Endothelial cell of umbilical vein (primary cell): Measurements from ENCODE around the gene GGACT. TPM values are rescaled to one million over a fixed set of nuclear protein-coding genes. Genes with fewer than 3 reads are reported as not detected.

ENCODE experiments used
- BruUV-seq: library from RNA; stranded (reverse); fragments of 400-500 nt; replicated peaks from 2 replicates; lab custom pipeline; 2021; lab: Mats Ljungman, UMichigan
- CTCF ChIA-PET: fragments of 300-600, 350-600 bp; sonication (Branson Sonifier 250); formaldehyde crosslinking; loops from one replicate; lab custom pipeline; 2021; ENCODE audit warnings: antibody characterized with exemption, inconsistent platforms; lab: Charles Lee
- POLR2A ChIA-PET: fragments of 300-600, 350-600 bp; sonication (Branson Sonifier 250); formaldehyde crosslinking; loops from one replicate; lab custom pipeline; 2021; ENCODE audit warnings: antibody characterized with exemption, inconsistent platforms; lab: Charles Lee
- DNase-seq: peaks from one replicate; pipeline ENCODE4 v3.0.0-alpha.2; 2011; ENCODE audit warnings: low read depth, low spot score
- FAIRE-seq: peaks from 2 replicates; lab custom pipeline; 2011; peaks lifted over from hg19 to GRCh38; lab: Jason Lieb, UNC
- H2AFZ ChIP-seq: 2 replicates; pipeline ENCODE4 v1.6.0; 2012; ENCODE audit warnings: low read depth, low read length, control low read depth, inconsistent platforms
- H3K27ac ChIP-seq: 2 replicates; pipeline ENCODE4 v1.5.1; 2011; ENCODE audit warnings: low read depth, mild to moderate bottlenecking, control low read depth, low read length, moderate library complexity; ENCODE audit not compliant: insufficient read depth
- H3K27me3 ChIP-seq, 2 experiments: 2 replicates each; pipeline versions ENCODE4 v1.6.0 to v1.6.1; 2011; ENCODE audit warnings: low read length in 2 of 2, mixed read lengths in 1 of 2; ENCODE audit not compliant: control insufficient read depth in 2 of 2, insufficient read depth in 2 of 2
- H3K36me3 ChIP-seq, 2 experiments: 2 replicates in 1 of 2; 3 replicates in 1 of 2; pipeline ENCODE4 v1.5.1; 2011; ENCODE audit warnings: low read length in 2 of 2, mild to moderate bottlenecking in 1 of 2, moderate library complexity in 1 of 2; ENCODE audit not compliant: control insufficient read depth in 2 of 2, insufficient read depth in 2 of 2; ENCODE audit errors: extremely low read depth in 1 of 2
- H3K4me1 ChIP-seq: 3 replicates; pipeline ENCODE4 v1.5.1; 2011; ENCODE audit warnings: mild to moderate bottlenecking, low read length; ENCODE audit not compliant: control insufficient read depth, insufficient read depth; ENCODE audit errors: extremely low read depth
- H3K4me2 ChIP-seq: 2 replicates; pipeline ENCODE4 v1.6.1; 2011; ENCODE audit warnings: low read length, control low read depth, mixed read lengths; ENCODE audit not compliant: insufficient read depth
- H3K4me3 ChIP-seq, 3 experiments: fragments of 200-600 bp in 1 of 3; sonication (generic), shearing (Covaris generic) in 1 of 3; replicated peaks in 1 of 3; 2 replicates each; pipeline ENCODE4 v1.5.1; 2011 to 2016; ENCODE audit warnings: control low read depth in 3 of 3, low read length in 3 of 3, mild to moderate bottlenecking in 2 of 3, inconsistent platforms in 1 of 3, low read depth in 1 of 3, moderate library complexity in 1 of 3; ENCODE audit not compliant: insufficient read depth in 1 of 3
- H3K79me2 ChIP-seq: 2 replicates; pipeline ENCODE4 v1.6.0; 2012; ENCODE audit warnings: low read length, inconsistent platforms; ENCODE audit not compliant: control insufficient read depth, insufficient read depth
- H3K9ac ChIP-seq: replicated peaks from 2 replicates; pipeline ENCODE3; 2011; ENCODE audit warnings: low read length, control low read depth; ENCODE audit not compliant: insufficient read depth; ENCODE audit errors: extremely low read depth
- H3K9me1 ChIP-seq: replicated peaks from 3 replicates; pipeline ENCODE4 v1.6.0; 2011; ENCODE audit warnings: mild to moderate bottlenecking, low read length; ENCODE audit not compliant: control insufficient read depth, insufficient read depth; ENCODE audit errors: extremely low read depth
- H3K9me3 ChIP-seq: replicated peaks from 2 replicates; pipeline ENCODE4 v1.5.1; 2012; ENCODE audit warnings: low read length, inconsistent platforms; ENCODE audit not compliant: control insufficient read depth, insufficient read depth
- H4K20me1 ChIP-seq: replicated peaks from 2 replicates; pipeline ENCODE3; 2011; ENCODE audit warnings: mild to moderate bottlenecking, low read length; ENCODE audit not compliant: control insufficient read depth, insufficient read depth; ENCODE audit errors: extremely low read depth
- EZH2 ChIP-seq: IDR thresholded peaks from 2 replicates; pipeline ENCODE4 v1.6.1; 2012; ENCODE audit warnings: borderline replicate concordance, low read depth, mild to moderate bottlenecking, moderate library complexity, low read length, inconsistent platforms; ENCODE audit not compliant: severe bottlenecking
- FOS ChIP-seq: IDR thresholded peaks from 2 replicates; pipeline ENCODE4 v1.6.1; 2011; ENCODE audit warnings: mild to moderate bottlenecking, low read length, moderate library complexity, borderline replicate concordance; ENCODE audit not compliant: insufficient read depth
- GATA2 ChIP-seq: IDR thresholded peaks from 2 replicates; pipeline ENCODE4 v1.7.0; 2011; ENCODE audit warnings: low read depth, mild to moderate bottlenecking, moderate library complexity, mixed read lengths, low read length; ENCODE audit not compliant: insufficient read length, insufficient read depth
- JUN ChIP-seq: IDR thresholded peaks from 2 replicates; pipeline ENCODE4 v1.6.1; 2011; ENCODE audit warnings: borderline replicate concordance, low read depth; ENCODE audit not compliant: insufficient read length, insufficient read depth
- MYC ChIP-seq: IDR thresholded peaks from one replicate; pipeline ENCODE4 v1.6.1; 2011; ENCODE audit warnings: mild to moderate bottlenecking, low read depth, low read length
- POLR2A ChIP-seq: IDR thresholded peaks from 2 replicates; pipeline ENCODE4 v1.6.1; 2012; ENCODE audit warnings: low read depth, mild to moderate bottlenecking, control low read depth, low read length
- POLR2AphosphoS5 ChIP-seq: IDR thresholded peaks from 2 replicates; pipeline ENCODE4 v1.6.1; 2012; ENCODE audit warnings: low read depth, mild to moderate bottlenecking, control low read depth, low read length, moderate library complexity; ENCODE audit not compliant: insufficient read depth
- dilution Hi-C: fragments of 300-500 bp; cut with MboI; formaldehyde crosslinking; loops from one replicate; pipeline ENCODE4 v1.15.0; 2019; ENCODE audit warnings: low sequenced_read_pairs; ENCODE audit not compliant: extremely low pct_ligation_motif_present
- intact Hi-C: fragments of 100-400 bp; cut with micrococcal nuclease; formaldehyde crosslinking; loops from one replicate; pipeline ENCODE4 v1.10.0; 2022
- polyA plus RNA-seq, 4 experiments: library from polyadenylated mRNA; depleted of rRNA in 3 of 4; stranded (reverse) in 3 of 4; unstranded in 1 of 4; fragments of >200 nt; gene quantifications; 2 replicates each; pipeline versions ENCODE4 v1.2.1 to v1.2.3, GENCODE V29; 2011 to 2012; ENCODE audit warnings: missing spikeins in 1 of 4
- total RNA-seq: library from RNA; stranded (reverse); gene quantifications from 2 replicates; pipeline ENCODE4 v1.2.3, GENCODE V29; 2021
- TF ChIP-seq, protein P1 (sequence below): IDR thresholded peaks from 2 replicates; pipeline ENCODE4 v1.6.1; 2011; ENCODE audit not compliant: insufficient read depth, insufficient read length
- TF ChIP-seq, protein P2 (sequence below), 2 donors: IDR thresholded peaks; 1 replicate in 1 of 2; 2 replicates in 1 of 2; pipeline ENCODE4 v1.5.1; 2011; ENCODE audit warnings: low read length in 2 of 2, mild to moderate bottlenecking in 2 of 2, moderate library complexity in 2 of 2, control low read depth in 1 of 2, inconsistent platforms in 1 of 2, low read depth in 1 of 2; ENCODE audit not compliant: insufficient read depth in 1 of 2; ENCODE audit errors: extremely low read depth in 1 of 2

GGACT gene
- total and polyA plus RNA-seq, 2 donors (not counting 3 experiments of a cell fraction or from before 2014, with no cell fraction given), result 2.5 to 6.5 TPM

GRCh38 chr13:100597253-100597652 is 8.7 kb upstream of the GGACT start:
- no peak for DNase-seq
- no TSS peak for BruUV-seq

More at GRCh38 chr13:100597253-100597652, 8.7 kb upstream of the GGACT start:
- Histone ChIP-seq H3K4me3 (no peak overlapping the region), H3K27me3 (no peaks in the 10 kb centered on the region), H3K4me1 (peaks cover 7% of the 10 kb centered on the region), H3K27ac (no peak overlapping the region), H3K9me3 (no peaks in the 10 kb centered on the region), H3K79me2 (no peaks in the 10 kb centered on the region), H4K20me1 (no peaks in the 10 kb centered on the region), H3K9ac (no peak overlapping the region), H2AFZ (no peak overlapping the region), H3K9me1 (no peaks in the 10 kb centered on the region), H3K4me2 (no peak overlapping the region), H3K36me3 (no peaks in the 10 kb centered on the region)
- TF ChIP-seq MYC, result no peak
- no peak for TF ChIP-seq FOS
- TF ChIP-seq, protein P1, sequence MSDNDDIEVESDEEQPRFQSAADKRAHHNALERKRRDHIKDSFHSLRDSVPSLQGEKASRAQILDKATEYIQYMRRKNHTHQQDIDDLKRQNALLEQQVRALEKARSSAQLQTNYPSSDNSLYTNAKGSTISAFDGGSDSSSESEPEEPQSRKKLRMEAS, result no peak
- TF ChIP-seq POLR2A, result no peak
- TF ChIP-seq JUN, result no peak
- no peak for TF ChIP-seq EZH2
- no peak for TF ChIP-seq GATA2
- no peak for TF ChIP-seq POLR2AphosphoS5
- TF ChIP-seq, protein P2, sequence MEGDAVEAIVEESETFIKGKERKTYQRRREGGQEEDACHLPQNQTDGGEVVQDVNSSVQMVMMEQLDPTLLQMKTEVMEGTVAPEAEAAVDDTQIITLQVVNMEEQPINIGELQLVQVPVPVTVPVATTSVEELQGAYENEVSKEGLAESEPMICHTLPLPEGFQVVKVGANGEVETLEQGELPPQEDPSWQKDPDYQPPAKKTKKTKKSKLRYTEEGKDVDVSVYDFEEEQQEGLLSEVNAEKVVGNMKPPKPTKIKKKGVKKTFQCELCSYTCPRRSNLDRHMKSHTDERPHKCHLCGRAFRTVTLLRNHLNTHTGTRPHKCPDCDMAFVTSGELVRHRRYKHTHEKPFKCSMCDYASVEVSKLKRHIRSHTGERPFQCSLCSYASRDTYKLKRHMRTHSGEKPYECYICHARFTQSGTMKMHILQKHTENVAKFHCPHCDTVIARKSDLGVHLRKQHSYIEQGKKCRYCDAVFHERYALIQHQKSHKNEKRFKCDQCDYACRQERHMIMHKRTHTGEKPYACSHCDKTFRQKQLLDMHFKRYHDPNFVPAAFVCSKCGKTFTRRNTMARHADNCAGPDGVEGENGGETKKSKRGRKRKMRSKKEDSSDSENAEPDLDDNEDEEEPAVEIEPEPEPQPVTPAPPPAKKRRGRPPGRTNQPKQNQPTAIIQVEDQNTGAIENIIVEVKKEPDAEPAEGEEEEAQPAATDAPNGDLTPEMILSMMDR (IDR thresholded peaks at IDR 0.05; ENCODE audit: extremely low read depth in 1 of 2, insufficient read depth in 1 of 2, low read depth in 1 of 2, low read length in 2 of 2), result no peak
- dilution Hi-C loops (no loop called here), intact Hi-C loops (no loop called here)
- no peak for FAIRE-seq
- POLR2A ChIA-PET, result no interaction called here
- CTCF ChIA-PET, result interaction anchor here (1.2 kb wide), 1 partner anchor 24 kb away, joined by 3 read pairs; no protein-coding TSS in a partner anchor
